ENCODE data around the gene JAKMIP1. TPM values are rescaled to one million over a fixed set of nuclear protein-coding genes. Genes with fewer than 3 reads are reported as not detected.

The JAKMIP1 gene
- total RNA-seq, 1 donor from 2014 or later = not detected

- ATAC-seq (peak; percentile 42), DNase-seq (ENCODE audit: missing footprints) (no peak)
- intact Hi-C loops (cut with DNase I) = no loop called here
Measured at GRCh38 chr4:6087669-6088341, 112.5 kb downstream of the JAKMIP1 start.

GRCh38 chr4:6086846-6087245 is 113.5 kb downstream of the JAKMIP1 start:
- intact Hi-C loops (cut with DNase I) = no loop called here
- no peak for ATAC-seq
- DNase-seq (ENCODE audit: missing footprints) = no peak

- DNase-seq (ENCODE audit: missing footprints) (no peak), ATAC-seq (no peak)
- intact Hi-C loops (cut with DNase I) = no loop called here
Measured at GRCh38 chr4:6085691-6086628, 114.4 kb downstream of the JAKMIP1 start.

- ATAC-seq (no peak), DNase-seq (ENCODE audit: missing footprints) (no peak)
- intact Hi-C loops (cut with DNase I) = no loop called here
Measured at GRCh38 chr4:6085028-6085690, 115.2 kb downstream of the JAKMIP1 start.

- ATAC-seq (no peak), DNase-seq (ENCODE audit: missing footprints) (no peak)
- intact Hi-C loops (cut with DNase I) = no loop called here
Measured at GRCh38 chr4:6079965-6080364, 120.4 kb downstream of the JAKMIP1 start.

- intact Hi-C loops (cut with DNase I) = no loop called here
- ATAC-seq = no peak
Measured at GRCh38 chr4:6078560-6078959, 121.8 kb downstream of the JAKMIP1 start.

GRCh38 chr4:6076391-6076790 is 124.0 kb downstream of the JAKMIP1 start:
- DNase-seq (ENCODE audit: missing footprints) (no peak), ATAC-seq (no peak)
- intact Hi-C loops (cut with DNase I) = no loop called here

More at GRCh38 chr4:6078560-6078959, 121.8 kb downstream of the JAKMIP1 start:
- DNase-seq (ENCODE audit: missing footprints) = no peak

GRCh38 chr4:6074758-6075157 is 125.6 kb downstream of the JAKMIP1 start:
- ATAC-seq (no peak), DNase-seq (ENCODE audit: missing footprints) (no peak)
- intact Hi-C loops (cut with DNase I) = no loop called here

GRCh38 chr4:6071959-6072720 is 128.2 kb downstream of the JAKMIP1 start:
- ATAC-seq (no peak), DNase-seq (ENCODE audit: missing footprints) (peak; percentile 80)
- intact Hi-C loops (cut with DNase I) = no loop called here

- intact Hi-C loops (cut with DNase I) = no loop called here
- DNase-seq (ENCODE audit: missing footprints) (no peak), ATAC-seq (no peak)
Measured at GRCh38 chr4:6071191-6071958, 129.0 kb downstream of the JAKMIP1 start.

- intact Hi-C loops (cut with DNase I) = no loop called here
- no peak for DNase-seq (ENCODE audit: missing footprints)
- ATAC-seq = no peak
Measured at GRCh38 chr4:6069845-6070709, 130.3 kb downstream of the JAKMIP1 start.

- intact Hi-C loops (cut with DNase I) = no loop called here
- no peak for DNase-seq (ENCODE audit: missing footprints)
- ATAC-seq = no peak
Measured at GRCh38 chr4:6068986-6069385, 131.4 kb downstream of the JAKMIP1 start.

- intact Hi-C loops (cut with DNase I) = no loop called here
- no peak for ATAC-seq
- DNase-seq (ENCODE audit: missing footprints) = no peak
Measured at GRCh38 chr4:6065934-6066590, 134.3 kb downstream of the JAKMIP1 start.

GRCh38 chr4:6065166-6065565 is 135.2 kb downstream of the JAKMIP1 start:
- DNase-seq (ENCODE audit: missing footprints) (no peak), ATAC-seq (no peak)
- intact Hi-C loops (cut with DNase I) = no loop called here

- ATAC-seq (no peak), DNase-seq (ENCODE audit: missing footprints) (no peak)
- intact Hi-C loops (cut with DNase I) = no loop called here
Measured at GRCh38 chr4:6064383-6064782, 136.0 kb downstream of the JAKMIP1 start.

GRCh38 chr4:6063684-6064083 is 136.7 kb downstream of the JAKMIP1 start:
- no peak for ATAC-seq
- intact Hi-C loops (cut with DNase I) = no loop called here
- no peak for DNase-seq (ENCODE audit: missing footprints)

- ATAC-seq = no peak
- intact Hi-C loops (cut with DNase I) = no loop called here
Measured at GRCh38 chr4:6062133-6062532, 138.2 kb downstream of the JAKMIP1 start.

More at GRCh38 chr4:6062133-6062532, 138.2 kb downstream of the JAKMIP1 start:
- no peak for DNase-seq (ENCODE audit: missing footprints)
